Activated CD4-positive, alpha-beta T cell treated with anti-CD3 and anti-CD28 coated beads, Interleukin-2, amount 10 ng/mL, durations not matched to agents 24 days and 14 days (primary cell): ENCODE results near the gene ATP1B1. TPM values are rescaled to one million over a fixed set of nuclear protein-coding genes. Genes with fewer than 3 reads are reported as not detected.
A peak's percentile ranks its signal among the peaks of the same experiment; 100 is the strongest.

ENCODE experiments used
- DNase-seq: peaks from one replicate; pipeline ENCODE4 v3.0.0; 2022
- H3K27ac Mint-ChIP-seq: one replicate; pipeline ENCODE4 v1.8.0; 2022; ENCODE audit warnings: mild to moderate bottlenecking, mixed read lengths
- H3K27me3 Mint-ChIP-seq: one replicate; pipeline ENCODE4 v1.8.0; 2022; ENCODE audit warnings: mixed read lengths
- H3K36me3 Mint-ChIP-seq: one replicate; pipeline ENCODE4 v1.8.0; 2022; ENCODE audit warnings: low read depth, mild to moderate bottlenecking, mixed read lengths
- H3K4me1 Mint-ChIP-seq: one replicate; pipeline ENCODE4 v1.8.0; 2021; ENCODE audit warnings: mixed read lengths
- H3K4me3 Mint-ChIP-seq: one replicate; pipeline ENCODE4 v1.8.0; 2022; ENCODE audit warnings: mild to moderate bottlenecking, moderate library complexity, mixed read lengths
- H3K9me3 Mint-ChIP-seq: one replicate; pipeline ENCODE4 v1.8.0; 2021; ENCODE audit warnings: mixed read lengths
- intact Hi-C: fragments of 100-400 bp; cut with micrococcal nuclease; formaldehyde crosslinking; loops from one replicate; pipeline ENCODE4 v1.15.1; 2023
- total RNA-seq: library from RNA; stranded (reverse); gene quantifications from 2 replicates; pipeline ENCODE4 v1.2.3, GENCODE V29; 2022

The ATP1B1 gene
- total RNA-seq = 12.5 and 15.3 TPM in 2 replicates

GRCh38 chr1:169106095-169106920 lies at the start of gene ATP1B1:
TSS of gene ATP1B1 (plus strand) at chr1:169106690. CDS start at chr1:169106830, 140 bp downstream.
- Mint-ChIP-seq H3K9me3 (no peaks in the 10 kb centered on the region), H3K4me1 (peaks cover 47% of the 10 kb centered on the region)

DNA sequence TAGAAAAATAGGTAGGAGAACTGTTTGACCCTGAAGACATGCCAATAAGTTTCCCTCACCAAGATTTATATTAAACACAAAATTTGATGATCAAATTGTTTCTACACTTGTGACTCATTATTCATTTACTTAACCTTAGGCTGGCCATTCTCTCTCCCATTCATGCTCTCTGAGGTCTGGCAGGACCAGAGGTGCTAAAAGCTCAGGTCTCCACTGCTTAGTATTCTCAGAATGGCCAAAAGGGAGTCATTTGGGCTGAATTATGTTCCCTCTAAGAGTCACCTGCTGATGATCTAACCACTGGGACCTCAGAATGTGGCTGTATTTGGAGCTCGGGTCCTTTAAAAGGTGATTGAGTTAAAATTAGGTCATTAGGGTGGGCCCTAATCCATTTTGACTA lies 47.1 kb upstream of the ATP1B1 start:
- Mint-ChIP-seq H3K9me3 (peaks cover 17% of the 10 kb centered on the region), H3K4me1 (peaks cover 5% of the 10 kb centered on the region), H3K27ac (no peak overlapping the region), H3K27me3 (peaks cover 6% of the 10 kb centered on the region), H3K36me3 (no peaks in the 10 kb centered on the region), H3K4me3 (no peak overlapping the region)
- no peak for DNase-seq
- intact Hi-C loops = no loop called here

More at GRCh38 chr1:169106095-169106920, at the start of gene ATP1B1:
- intact Hi-C loops = loop anchor here (2.0 to 10.0 kb wide), 6 partner anchors 32 to 1554 kb away; partner anchors contain the start of gene CREG1
- peaks cover 7% of the 10 kb centered on the region for H3K36me3 Mint-ChIP-seq
- H3K27me3 Mint-ChIP-seq = peaks cover 19% of the 10 kb centered on the region
- H3K4me3 Mint-ChIP-seq = peak within 1 kb of the TSS; percentile 85
- DNase-seq = peak; percentile 96
- H3K27ac Mint-ChIP-seq = peak within 1 kb of the TSS; percentile 85

- intact Hi-C loops = no loop called here
- peak; percentile 43 for DNase-seq
- Mint-ChIP-seq H3K36me3 (no peaks in the 10 kb centered on the region), H3K4me3 (no peak overlapping the region), H3K4me1 (peaks cover 5% of the 10 kb centered on the region), H3K9me3 (peaks cover 17% of the 10 kb centered on the region), H3K27ac (no peak overlapping the region), H3K27me3 (peaks cover 4% of the 10 kb centered on the region)
These were observed 46.3 kb upstream of the ATP1B1 start for GRCh38 chr1:169060043-169060722.

- H3K4me1 Mint-ChIP-seq = peaks cover 5% of the 10 kb centered on the region
- peaks cover 2% of the 10 kb centered on the region for H3K27me3 Mint-ChIP-seq
- intact Hi-C loops = no loop called here
- peak; percentile 41 for DNase-seq
- no peak overlapping the region for H3K27ac Mint-ChIP-seq
- H3K36me3 Mint-ChIP-seq = no peaks in the 10 kb centered on the region
- H3K9me3 Mint-ChIP-seq = peaks cover 24% of the 10 kb centered on the region
- no peak overlapping the region for H3K4me3 Mint-ChIP-seq
These were observed 45.4 kb upstream of the ATP1B1 start for GRCh38 chr1:169060919-169061639.

DNA sequence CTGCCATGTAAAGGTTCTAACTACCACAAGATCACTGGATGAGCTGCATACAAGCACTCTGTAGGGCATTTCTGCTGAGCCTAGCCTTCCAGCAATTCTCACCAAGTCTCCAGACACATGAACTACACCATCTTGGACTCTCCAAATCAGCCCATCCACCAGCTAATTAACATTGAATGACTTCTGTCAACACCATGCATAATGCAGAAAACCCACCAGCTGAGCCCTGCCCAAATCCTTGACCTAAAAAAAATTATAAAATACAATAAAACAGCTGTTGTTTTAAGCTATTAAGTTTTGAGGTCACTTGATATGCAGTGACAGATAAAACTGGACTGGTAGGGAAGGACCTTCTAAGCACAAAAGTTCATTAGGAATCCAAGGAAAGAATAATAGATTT lies 44.3 kb upstream of the ATP1B1 start:
- Mint-ChIP-seq H3K4me3 (no peak overlapping the region), H3K4me1 (peaks cover 5% of the 10 kb centered on the region), H3K27ac (no peak overlapping the region), H3K27me3 (peaks cover 2% of the 10 kb centered on the region), H3K9me3 (peaks cover 24% of the 10 kb centered on the region), H3K36me3 (peaks cover 2% of the 10 kb centered on the region)
- peak; percentile 38 for DNase-seq
- intact Hi-C loops = no loop called here

DNA sequence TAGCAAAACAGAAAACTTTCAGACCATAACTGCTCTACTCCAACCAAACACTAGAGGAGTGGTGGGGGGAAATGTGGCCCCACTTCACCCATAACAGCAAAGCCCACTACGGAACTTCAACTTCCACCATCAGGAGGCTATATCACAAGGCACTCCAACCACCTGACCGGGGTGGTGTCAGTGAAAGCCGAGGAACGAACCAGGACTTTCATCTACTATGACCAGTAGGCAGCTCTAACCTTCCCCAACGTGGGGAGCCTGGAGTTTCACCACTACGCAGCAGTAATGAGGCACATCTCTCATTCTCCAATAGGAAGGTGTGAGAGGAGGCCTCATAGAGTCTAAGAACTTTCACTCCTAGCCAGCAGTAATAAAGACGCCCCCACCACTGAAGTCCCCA lies 42.4 kb upstream of the ATP1B1 start:
- peaks cover 2% of the 10 kb centered on the region for H3K36me3 Mint-ChIP-seq
- intact Hi-C loops = no loop called here
- H3K9me3 Mint-ChIP-seq = peaks cover 20% of the 10 kb centered on the region
- peaks cover 2% of the 10 kb centered on the region for H3K27me3 Mint-ChIP-seq
- H3K27ac Mint-ChIP-seq = no peak overlapping the region
- H3K4me3 Mint-ChIP-seq = no peak overlapping the region
- DNase-seq = peak; percentile 35
- H3K4me1 Mint-ChIP-seq = peaks cover 5% of the 10 kb centered on the region

- H3K4me1 Mint-ChIP-seq = no peaks in the 10 kb centered on the region
- no peak overlapping the region for H3K27ac Mint-ChIP-seq
- no peak overlapping the region for H3K4me3 Mint-ChIP-seq
- H3K9me3 Mint-ChIP-seq = peaks cover 12% of the 10 kb centered on the region
- intact Hi-C loops = no loop called here
- peaks cover 3% of the 10 kb centered on the region for H3K27me3 Mint-ChIP-seq
- H3K36me3 Mint-ChIP-seq = peaks cover 2% of the 10 kb centered on the region
- no peak for DNase-seq
These were observed 35.9 kb upstream of the ATP1B1 start for GRCh38 chr1:169070547-169070946.

DNA sequence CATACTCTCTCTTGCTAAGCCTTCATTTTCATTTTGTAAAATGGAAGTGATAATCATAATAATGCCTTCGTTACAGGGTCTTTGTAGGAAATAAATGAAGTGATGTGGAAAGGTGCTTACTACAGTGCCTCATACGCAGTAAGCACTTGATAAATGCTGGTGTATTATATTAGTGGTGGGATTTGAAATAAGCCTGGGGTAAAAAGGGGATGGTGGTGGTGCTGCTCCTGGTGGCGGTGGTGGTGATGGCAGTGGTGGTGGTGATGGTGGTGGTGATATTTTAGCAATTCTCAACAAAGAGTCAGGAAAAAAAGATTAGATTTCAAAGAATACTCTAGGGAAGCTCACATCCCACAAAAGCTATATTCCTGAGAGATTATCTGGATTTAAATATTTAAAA lies 35.5 kb upstream of the ATP1B1 start:
- peaks cover 2% of the 10 kb centered on the region for H3K36me3 Mint-ChIP-seq
- no peak overlapping the region for H3K27ac Mint-ChIP-seq
- no peak for DNase-seq
- intact Hi-C loops = no loop called here
- H3K9me3 Mint-ChIP-seq = peaks cover 8% of the 10 kb centered on the region
- H3K4me1 Mint-ChIP-seq = no peaks in the 10 kb centered on the region
- peaks cover 3% of the 10 kb centered on the region for H3K27me3 Mint-ChIP-seq
- H3K4me3 Mint-ChIP-seq = no peak overlapping the region

- Mint-ChIP-seq H3K4me1 (no peaks in the 10 kb centered on the region), H3K27ac (no peak overlapping the region), H3K36me3 (no peaks in the 10 kb centered on the region), H3K4me3 (no peak overlapping the region), H3K27me3 (peaks cover 7% of the 10 kb centered on the region), H3K9me3 (peaks cover 8% of the 10 kb centered on the region)
- no peak for DNase-seq
- intact Hi-C loops = no loop called here
These were observed 33.4 kb upstream of the ATP1B1 start for GRCh38 chr1:169072945-169073725.

- Mint-ChIP-seq H3K36me3 (no peaks in the 10 kb centered on the region), H3K27me3 (peaks cover 6% of the 10 kb centered on the region), H3K27ac (no peak overlapping the region), H3K4me3 (no peak overlapping the region), H3K4me1 (no peaks in the 10 kb centered on the region), H3K9me3 (no peaks in the 10 kb centered on the region)
- intact Hi-C loops = no loop called here
- DNase-seq = no peak
These were observed 28.2 kb upstream of the ATP1B1 start for GRCh38 chr1:169078163-169078883.

DNA sequence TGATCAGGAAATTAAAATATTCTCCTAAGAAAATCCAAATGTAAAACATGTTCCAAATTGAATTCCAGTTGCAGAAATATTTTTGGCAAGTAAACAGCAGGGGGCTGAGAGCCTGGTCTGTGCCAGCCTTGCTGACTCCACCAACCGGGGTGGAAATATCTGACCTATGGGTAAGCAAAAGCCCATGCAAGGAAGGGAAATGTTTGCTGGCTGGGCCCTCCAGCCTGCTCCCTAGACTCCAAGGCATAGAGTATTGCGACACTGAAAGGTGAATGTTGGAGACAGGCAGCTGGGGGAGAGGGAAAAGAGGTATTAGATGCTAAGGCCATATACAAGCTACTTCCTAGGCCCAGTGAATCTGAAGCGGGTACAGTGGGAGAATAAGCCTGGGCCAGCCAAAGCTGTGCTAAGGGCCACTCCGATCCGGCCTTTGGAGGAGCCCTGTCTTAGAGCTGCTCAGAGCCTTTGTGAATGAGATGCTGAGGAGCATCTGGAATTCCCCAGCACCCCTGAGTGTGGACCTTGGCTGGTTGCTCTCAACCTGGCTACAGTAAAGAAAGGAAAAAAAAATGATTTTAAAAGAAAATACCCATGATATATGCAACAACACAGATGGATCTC lies 24.9 kb upstream of the ATP1B1 start:
- Mint-ChIP-seq H3K27me3 (peaks cover 7% of the 10 kb centered on the region), H3K4me3 (no peak overlapping the region), H3K9me3 (peaks cover 6% of the 10 kb centered on the region), H3K36me3 (no peaks in the 10 kb centered on the region), H3K27ac (no peak overlapping the region), H3K4me1 (no peaks in the 10 kb centered on the region)
- intact Hi-C loops = no loop called here
- DNase-seq = no peak

DNA sequence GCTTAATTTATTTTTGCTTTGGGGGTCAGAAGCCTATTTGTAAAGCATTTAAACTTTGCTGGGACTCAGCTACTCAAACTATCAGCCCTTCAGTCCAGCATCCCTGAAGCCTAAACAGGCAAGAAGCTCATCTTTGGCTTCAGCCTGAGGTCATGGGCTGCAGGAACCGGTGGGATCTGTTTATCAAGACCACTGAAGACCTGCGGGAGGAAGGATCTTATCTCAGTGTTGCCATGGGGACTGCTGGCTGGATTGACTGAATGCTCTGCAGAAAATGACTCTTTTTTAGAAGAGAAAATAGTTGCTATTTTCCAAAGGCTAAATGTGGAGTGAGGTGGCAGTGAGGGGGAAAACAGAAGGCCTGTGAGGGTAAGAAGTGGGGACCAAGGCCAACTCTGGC lies 20.6 kb upstream of the ATP1B1 start:
- H3K27me3 Mint-ChIP-seq = peaks cover 6% of the 10 kb centered on the region

More for the DNA sequence above, 20.6 kb upstream of the ATP1B1 start:
- H3K4me1 Mint-ChIP-seq = peaks cover 9% of the 10 kb centered on the region
- H3K4me3 Mint-ChIP-seq = no peak overlapping the region
- DNase-seq = no peak
- no peaks in the 10 kb centered on the region for H3K36me3 Mint-ChIP-seq
- H3K27ac Mint-ChIP-seq = no peak overlapping the region
- intact Hi-C loops = no loop called here
- H3K9me3 Mint-ChIP-seq = peaks cover 6% of the 10 kb centered on the region
